Measurements from ENCODE around the gene UCK1. TPM values are rescaled to one million over a fixed set of nuclear protein-coding genes. Genes with fewer than 3 reads are reported as not detected.

UCK1 gene
- total and polyA plus RNA-seq, 2 of the 4 experiments (the other 2 are of a cell fraction), result 17.9 to 21.4 TPM

- POLR2A ChIA-PET (ENCODE audit: unreplicated experiment), result no interaction called here
- H3K9me3 ChIP-seq (ENCODE audit: control insufficient read depth, insufficient read depth, low read length), result no peaks in the 10 kb centered on the region
- H2BK20ac ChIP-seq (ENCODE audit: low read depth, low read length), result no peak overlapping the region
- no peaks in the 10 kb centered on the region for H3K27me3 ChIP-seq (ENCODE audit: control insufficient read depth, insufficient read depth, low read length)
- ATAC-seq (ENCODE audit: low read depth) (no peak), DNase-seq (no peak)
- no peak overlapping the region for H2BK120ac ChIP-seq (ENCODE audit: low read depth, low read length)
- no peak overlapping the region for H3K9ac ChIP-seq (ENCODE audit: low read depth, low read length)
- H3K4me1 ChIP-seq (ENCODE audit: control insufficient read depth, insufficient read depth, low read length), result no peaks in the 10 kb centered on the region
- peak overlapping the region; percentile 11 for H2AK9ac ChIP-seq (replicated peaks; ENCODE audit: low read depth, low read length, poor library complexity)
- TF ChIP-seq NFE2L2 (IDR thresholded peaks at IDR 0.05; ENCODE audit: low read depth, low read length), result no peak
- no peak for TF ChIP-seq RCOR1 (IDR thresholded peaks at IDR 0.05; ENCODE audit: insufficient replicate concordance, low read length)
- TF ChIP-seq CEBPB (IDR thresholded peaks at IDR 0.05; ENCODE audit: low read depth, low read length), result no peak
- no peak for TF ChIP-seq FOS (IDR thresholded peaks at IDR 0.05; ENCODE audit: low read depth, low read length)
- TF ChIP-seq MAZ (IDR thresholded peaks at IDR 0.05; ENCODE audit: borderline replicate concordance, low read depth, low read length), result no peak
- no peak for TF ChIP-seq ELK1 (IDR thresholded peaks at IDR 0.05; ENCODE audit: borderline replicate concordance, low read depth, low read length)
- no peak for TF ChIP-seq CTCF (conservative IDR thresholded peaks at IDR 0.05; ENCODE audit: low read depth, low read length)
- TF ChIP-seq RAD21 (IDR thresholded peaks at IDR 0.05; ENCODE audit: low read length), result no peak
- no peak for TF ChIP-seq SMC3 (IDR thresholded peaks at IDR 0.05; ENCODE audit: low read depth, low read length)
- TF ChIP-seq MAFK (IDR thresholded peaks at IDR 0.05; ENCODE audit: low read depth, low read length), result no peak
- TF ChIP-seq BHLHE40 (IDR thresholded peaks at IDR 0.05; ENCODE audit: low read depth, low read length), result no peak
- TF ChIP-seq MXI1 (IDR thresholded peaks at IDR 0.05; ENCODE audit: borderline replicate concordance, low read depth, low read length), result no peak
- no peak for TF ChIP-seq CHD1 (IDR thresholded peaks at IDR 0.05; ENCODE audit: low read depth, low read length)
- no peak for TF ChIP-seq POLR2A (IDR thresholded peaks at IDR 0.05; ENCODE audit: low read depth, low read length)
- TF ChIP-seq USF2 (IDR thresholded peaks at IDR 0.05; ENCODE audit: low read depth, low read length), result no peak
- TF ChIP-seq RFX5 (IDR thresholded peaks at IDR 0.05; ENCODE audit: low read depth, low read length), result no peak
- no peak overlapping the region for H3K23ac ChIP-seq (ENCODE audit: low read depth, low read length)
- 98% methylated on average over 8 of the region's 20 CpGs; no CpG with 5 or more reads in 1 of the 2 experiments for WGBS, 2 experiments (ENCODE audit: extremely low coverage in 2 of 2, insufficient read length in 1 of 2)
- no peak overlapping the region for H3K27ac ChIP-seq (ENCODE audit: insufficient read depth, low read length)
- no peak overlapping the region for H3K18ac ChIP-seq (ENCODE audit: low read depth, low read length)
- BruUV-seq (replicated peaks), result no TSS peak
- no peak overlapping the region for H3K56ac ChIP-seq (ENCODE audit: extremely low read depth, insufficient read depth, low read length)
- no peak overlapping the region for H4K5ac ChIP-seq (ENCODE audit: low read depth, low read length)
- no peak overlapping the region for H3K14ac ChIP-seq (replicated peaks; ENCODE audit: low read depth, low read length)
- H3K4me3 ChIP-seq (ENCODE audit: insufficient read depth, low read depth, low read length), result no peak overlapping the region
- H4K20me1 ChIP-seq (ENCODE audit: insufficient read depth, low read length), result peaks cover 12% of the 10 kb centered on the region; the same call in 1 of the 2 replicates
- H3K36me3 ChIP-seq (ENCODE audit: control insufficient read depth, insufficient read depth, low read length), result peaks cover 92% of the 10 kb centered on the region
- dilution Hi-C loops (cut with HindIII; ENCODE audit: low sequenced_read_pairs, unreplicated experiment) (no loop called here), in situ Hi-C loops (cut with MboI; ENCODE audit: low sequenced_read_pairs) (no loop called here), intact Hi-C loops (cut with micrococcal nuclease) (no loop called here)
- H4K8ac ChIP-seq (ENCODE audit: low read depth in 2 of 2, low read length in 2 of 2), result no peak overlapping the region
- no peak overlapping the region for H3K4ac ChIP-seq (ENCODE audit: low read depth, low read length)
- peaks cover 16 to 46% of the 10 kb centered on the region in 2 experiments for H3K79me1 ChIP-seq (ENCODE audit: low read depth in 1 of 2, low read length in 2 of 2)
- H2AFZ ChIP-seq (replicated peaks; ENCODE audit: low read length, poor library complexity), result no peak overlapping the region
- no peak overlapping the region for H2AK5ac ChIP-seq (ENCODE audit: low read depth, low read length)
- H2BK15ac ChIP-seq (ENCODE audit: low read depth, low read length), result no peak overlapping the region
- no peak overlapping the region for H3K4me2 ChIP-seq (ENCODE audit: low read depth, low read length)
- H4K91ac ChIP-seq (ENCODE audit: insufficient read depth, low read depth, low read length), result no peak overlapping the region
- CTCF ChIA-PET, result no interaction called here
- no peak overlapping the region for H2BK5ac ChIP-seq (ENCODE audit: low read depth, low read length, poor library complexity, severe bottlenecking)
- no peaks in the 10 kb centered on the region for H3K9me1 ChIP-seq (ENCODE audit: insufficient read depth, low read length)
Observed at GRCh38 chr9:131491001-131491710, 39.9 kb downstream of the UCK1 start.
